GM18867 (cell line): ENCODE measurements around the gene PARP14.
"Not testable (repeated sequence)": the region's sequence is repeated elsewhere in the genome, so short reads cannot be mapped to it uniquely, and the experiment has no call there.

Experiments
- ATAC-seq: cut with Tn5 transposase; IDR thresholded peaks from one replicate; pipeline ENCODE4 v1.9.1; 2021; ENCODE audit warnings: mild to moderate bottlenecking, moderate library complexity; ENCODE audit not compliant: unreplicated experiment

PARP14 gene

GRCh38 chr3:122680475-122681283 is at the start of gene PARP14:
Gene PARP14 (plus strand): TSS chr3:122680839. CDS start chr3:122680884, 45 bp downstream.
- ATAC-seq = peak; percentile 42

- no peak for ATAC-seq
Observed at GRCh38 chr3:122635789-122636188, 44.9 kb upstream of the PARP14 start.

GRCh38 chr3:122636697-122637096 is 43.9 kb upstream of the PARP14 start:
- no peak for ATAC-seq

- no peak for ATAC-seq
Observed at GRCh38 chr3:122640437-122640999, 40.1 kb upstream of the PARP14 start.

- ATAC-seq = peak; percentile 92
Observed at GRCh38 chr3:122642935-122643334, 37.7 kb upstream of the PARP14 start.

GRCh38 chr3:122646146-122646988 is 34.3 kb upstream of the PARP14 start:
- no peak for ATAC-seq

- ATAC-seq = not testable (repeated sequence)
Observed at GRCh38 chr3:122651233-122651907, 29.3 kb upstream of the PARP14 start.

GRCh38 chr3:122651962-122652361 is 28.7 kb upstream of the PARP14 start:
- not testable (repeated sequence) for ATAC-seq

- ATAC-seq = not testable (repeated sequence)
Observed at GRCh38 chr3:122658336-122658735, 22.3 kb upstream of the PARP14 start.

- ATAC-seq = no peak
Observed at GRCh38 chr3:122660297-122660974, 20.2 kb upstream of the PARP14 start.

- ATAC-seq = no peak
Observed at GRCh38 chr3:122661633-122662032, 19.0 kb upstream of the PARP14 start.

- ATAC-seq = no peak
Observed at GRCh38 chr3:122662505-122662904, 18.1 kb upstream of the PARP14 start.

- no peak for ATAC-seq
Observed at GRCh38 chr3:122665226-122665786, 15.3 kb upstream of the PARP14 start.

- no peak for ATAC-seq
Observed at GRCh38 chr3:122665881-122666280, 14.8 kb upstream of the PARP14 start.

GRCh38 chr3:122668930-122669730 is 11.5 kb upstream of the PARP14 start:
- ATAC-seq = peak; percentile 93

GRCh38 chr3:122671553-122671952 is 9.1 kb upstream of the PARP14 start:
- ATAC-seq = no peak

GRCh38 chr3:122674339-122674738 is 6.3 kb upstream of the PARP14 start:
- ATAC-seq = no peak

GRCh38 chr3:122676759-122677158 is 3.9 kb upstream of the PARP14 start:
- no peak for ATAC-seq

GRCh38 chr3:122677216-122677615 is 3.4 kb upstream of the PARP14 start:
- no peak for ATAC-seq
